Activated CD4-positive, CD25-positive, alpha-beta regulatory T cell treated with anti-CD3 and anti-CD28 coated beads, Interleukin-2, amount 50 U/mL, for 16 hours (primary cell): ENCODE measurements around the gene NOX4.
"Not testable (repeated sequence)": the region's sequence is repeated elsewhere in the genome, so short reads cannot be mapped to it uniquely, and the experiment has no call there.

Experiments used
- DNase-seq: peaks from one replicate; pipeline ENCODE4 v3.0.0-alpha.2; 2020; ENCODE audit warnings: low read depth, low spot score

Gene NOX4

DNA sequence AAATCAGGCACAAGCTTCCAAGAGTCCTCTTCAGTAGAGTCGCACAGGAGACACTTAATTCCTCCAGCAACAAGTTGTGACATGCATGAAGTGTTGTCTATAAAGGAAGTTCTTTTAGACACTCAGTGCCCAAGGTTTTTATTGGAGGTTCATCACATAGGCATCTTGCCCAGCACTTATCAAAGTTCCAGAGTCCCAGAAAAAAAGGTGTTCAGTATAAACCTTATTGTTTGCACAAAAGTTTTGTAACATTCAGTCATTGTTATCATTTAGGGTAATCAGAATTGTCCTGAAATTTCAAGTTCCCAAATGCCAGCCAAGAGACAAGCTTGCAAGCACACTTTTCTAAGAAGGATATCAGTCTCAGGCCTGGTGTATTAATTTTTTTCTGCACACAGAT is 182.9 kb downstream of the NOX4 start:
- not testable (repeated sequence) for DNase-seq

DNA sequence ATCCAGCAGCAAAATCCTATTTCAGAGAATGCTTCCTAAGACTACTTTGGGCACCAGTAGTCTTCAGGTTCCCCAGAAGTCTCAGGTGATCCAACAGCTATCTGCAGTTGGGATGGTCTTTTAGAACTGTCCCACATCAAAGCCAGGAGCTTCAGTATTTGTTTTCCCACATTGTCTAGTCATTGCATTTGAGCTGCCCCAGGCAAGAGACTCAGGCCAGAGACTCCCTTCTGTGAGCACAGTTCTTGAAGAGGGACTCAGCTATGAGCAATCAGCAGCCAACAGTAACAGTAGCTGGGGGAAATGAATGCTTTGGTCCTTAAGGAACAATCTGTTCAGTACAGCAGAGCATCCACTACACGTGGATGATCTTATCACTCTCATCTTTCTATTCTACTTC is 188.1 kb downstream of the NOX4 start:
- DNase-seq, result not testable (repeated sequence)

DNA sequence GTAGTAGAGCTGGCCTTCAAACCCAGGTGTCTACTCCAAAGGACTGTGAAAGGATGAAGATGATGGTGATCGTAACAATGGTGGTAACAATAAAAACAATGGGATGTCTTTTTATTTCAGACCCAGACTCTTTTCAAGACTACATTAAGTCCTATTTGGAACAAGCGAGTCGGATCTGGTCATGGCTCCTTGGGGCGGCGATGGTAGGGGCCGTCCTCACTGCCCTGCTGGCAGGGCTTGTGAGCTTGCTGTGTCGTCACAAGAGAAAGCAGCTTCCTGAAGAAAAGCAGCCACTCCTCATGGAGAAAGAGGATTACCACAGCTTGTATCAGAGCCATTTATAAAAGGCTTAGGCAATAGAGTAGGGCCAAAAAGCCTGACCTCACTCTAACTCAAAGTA is 196.2 kb downstream of the NOX4 start:
- not testable (repeated sequence) for DNase-seq

DNA sequence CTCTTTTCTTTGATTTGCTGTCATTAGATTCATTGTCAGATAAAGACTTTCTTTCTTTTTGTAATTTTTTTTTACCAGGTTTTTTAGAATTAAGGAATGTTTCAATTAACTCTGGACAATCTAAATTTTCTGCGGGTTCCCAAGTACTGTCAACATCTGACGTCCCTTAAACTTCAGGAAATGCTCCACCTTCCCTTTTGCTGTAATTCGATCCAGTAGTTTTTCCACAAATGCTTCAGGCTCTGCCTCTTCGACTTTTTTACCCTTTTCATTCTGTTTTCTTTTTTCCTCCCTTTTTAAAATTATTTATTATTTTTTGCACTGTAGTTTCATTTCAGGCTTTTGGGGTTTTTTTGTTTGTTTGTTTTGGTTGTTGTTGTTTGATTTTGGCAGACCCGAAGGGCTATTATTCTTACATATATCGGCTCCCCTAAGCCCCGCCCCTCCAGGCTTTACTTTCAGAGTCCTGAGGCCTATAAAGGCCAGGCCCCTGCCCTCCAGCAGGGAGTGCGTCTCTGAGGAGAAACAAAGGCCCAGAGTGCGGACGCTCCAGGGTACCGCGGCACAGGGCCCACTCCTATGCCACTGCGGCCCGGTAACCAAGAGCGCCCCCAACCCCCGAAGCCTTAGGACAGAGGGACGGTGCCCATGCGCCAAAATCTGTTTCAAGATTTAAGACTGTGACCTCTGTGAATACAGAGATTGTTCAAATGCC is 197.1 kb downstream of the NOX4 start:
- no peak for DNase-seq

DNA sequence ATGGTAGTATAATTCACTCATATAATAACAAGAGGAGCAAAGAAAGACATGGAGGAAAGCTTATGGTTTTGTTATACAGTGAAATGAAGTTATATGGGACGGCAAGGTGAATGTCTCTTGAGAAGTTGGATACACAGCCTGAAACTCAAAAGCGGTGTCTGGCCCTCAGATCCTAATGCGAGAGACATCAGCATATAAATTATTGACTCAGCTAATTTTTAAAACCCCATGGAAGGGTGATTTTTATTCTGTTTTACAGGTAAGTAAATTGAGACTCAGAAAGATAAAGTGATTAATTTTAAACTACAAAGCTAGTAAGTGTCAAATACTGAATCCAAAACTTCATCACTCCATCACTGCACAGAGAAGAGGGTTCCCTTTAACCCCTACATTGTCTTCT is 203.2 kb downstream of the NOX4 start:
- not testable (repeated sequence) for DNase-seq

DNA sequence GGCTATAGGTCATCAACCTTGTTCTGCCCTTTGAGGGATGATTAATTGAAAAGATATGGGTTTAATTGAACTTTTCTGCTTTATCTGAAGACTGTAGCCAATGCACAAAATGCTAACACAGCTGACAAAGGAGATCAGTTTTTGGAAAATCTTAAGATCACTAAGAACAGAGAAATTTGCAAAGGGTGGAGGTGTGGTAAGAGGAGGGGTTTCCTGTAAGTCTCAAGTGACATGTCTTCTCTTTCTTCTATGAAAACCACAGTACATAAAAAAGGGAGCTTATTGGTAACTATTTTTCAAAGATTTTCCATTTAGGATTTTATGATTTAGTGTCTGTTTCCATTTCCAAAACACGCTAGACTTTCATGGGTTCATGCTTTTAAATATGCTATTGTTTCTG is 204.6 kb downstream of the NOX4 start:
- DNase-seq, result not testable (repeated sequence)

DNA sequence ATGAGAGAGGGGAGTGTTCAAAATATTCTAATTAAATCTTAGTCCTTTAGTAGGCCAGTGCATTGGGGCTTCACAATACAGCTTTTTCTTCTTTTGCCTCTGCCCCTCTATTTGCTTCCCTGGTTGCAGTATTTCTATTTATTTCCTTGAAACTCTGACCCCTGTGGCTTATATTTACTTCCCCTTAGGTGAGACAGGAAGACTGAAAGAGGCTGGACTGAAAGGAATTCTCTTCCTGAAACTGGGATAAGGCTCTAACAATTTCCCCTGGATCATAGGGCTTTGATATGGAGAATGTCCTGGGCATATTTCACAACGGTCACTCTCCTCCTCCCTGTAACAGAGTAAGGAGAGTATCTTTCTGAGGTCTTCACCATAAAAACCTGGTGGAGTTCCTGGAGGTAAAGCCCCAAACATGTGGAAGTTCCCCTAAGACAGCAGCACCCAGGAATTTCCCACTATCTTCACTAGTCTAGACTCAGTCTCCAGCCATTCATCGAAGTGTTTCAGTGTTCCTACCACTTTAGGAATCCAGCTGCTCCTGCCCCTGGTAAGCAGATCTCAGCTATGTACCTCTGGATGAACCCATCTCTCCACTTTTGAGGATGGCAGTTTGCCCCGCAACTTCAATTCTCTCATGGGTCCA is 210.0 kb downstream of the NOX4 start:
- not testable (repeated sequence) for DNase-seq

DNA sequence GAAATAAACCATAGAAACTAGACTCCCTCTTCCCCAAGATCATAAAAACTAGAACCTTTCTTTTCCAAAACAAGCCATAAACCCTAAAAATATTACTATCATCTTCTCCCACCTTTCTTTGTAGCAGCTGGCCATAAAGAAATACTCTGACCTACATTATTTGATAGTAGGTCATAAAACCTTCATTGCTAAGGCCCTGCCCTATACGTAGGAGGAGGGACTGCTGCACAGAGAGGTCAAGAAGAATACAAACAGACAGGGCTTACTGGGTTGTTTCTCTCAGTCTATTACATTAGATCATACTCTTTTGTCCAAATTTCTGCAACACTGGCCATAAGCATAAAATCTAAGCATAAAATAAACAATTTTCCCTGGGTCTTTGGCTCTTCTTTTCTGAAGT is 212.0 kb downstream of the NOX4 start:
- DNase-seq, result no peak

DNA sequence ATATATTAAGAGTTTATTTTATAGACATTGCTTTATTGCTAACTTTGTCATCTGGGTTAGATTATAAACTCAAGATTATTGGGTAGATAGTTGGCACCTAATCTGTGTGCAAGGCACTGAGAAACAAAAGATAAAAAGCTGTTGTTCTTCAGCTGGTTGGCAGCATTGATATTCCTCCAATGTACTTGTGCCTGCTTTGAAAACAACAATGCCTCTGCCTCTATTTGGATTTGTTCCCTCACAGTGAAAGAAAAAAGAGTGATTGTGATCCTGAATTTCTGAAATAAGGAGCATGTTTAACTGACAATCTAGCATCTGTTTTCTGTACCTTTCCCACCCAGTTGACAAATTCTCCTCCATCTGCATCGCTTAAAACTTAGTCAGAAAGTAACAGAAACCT is 215.2 kb downstream of the NOX4 start:
- DNase-seq, result no peak
